AG10803 (cell line): ENCODE results near the gene ZBTB6.

ENCODE experiments used
- DNase-seq: peaks from one replicate; pipeline ENCODE4 v3.0.0; 2010; ENCODE audit warnings: low read depth
- H3K4me3 ChIP-seq: 2 replicates; pipeline ENCODE4 v1.5.1; 2011; ENCODE audit warnings: mild to moderate bottlenecking, low read length, control low read depth
- TF ChIP-seq, protein P1 (sequence below): conservative IDR thresholded peaks from 2 replicates; pipeline ENCODE4 v1.5.1; 2011; ENCODE audit warnings: mild to moderate bottlenecking, low read length, control low read depth, inconsistent platforms

ZBTB6 gene

DNA sequence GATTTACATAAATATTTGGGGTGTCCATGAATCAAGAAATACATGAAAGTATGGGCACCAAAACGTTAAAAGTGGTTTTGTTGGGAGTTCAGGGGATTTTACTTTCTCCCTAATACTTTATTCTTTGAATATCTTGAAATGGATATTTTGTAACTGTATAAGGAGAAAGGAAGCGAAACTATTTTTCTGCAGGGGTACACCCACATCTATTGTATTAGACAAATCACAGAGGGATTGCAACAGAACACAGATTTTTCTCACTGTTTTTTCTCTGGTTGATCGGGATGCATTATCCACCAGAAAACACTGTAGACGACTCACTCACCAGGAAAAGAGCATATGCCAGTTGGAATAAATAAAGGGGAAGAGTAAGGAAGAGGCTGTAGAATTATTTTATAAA is 26.5 kb upstream of the ZBTB6 start:
- TF ChIP-seq, protein P1, sequence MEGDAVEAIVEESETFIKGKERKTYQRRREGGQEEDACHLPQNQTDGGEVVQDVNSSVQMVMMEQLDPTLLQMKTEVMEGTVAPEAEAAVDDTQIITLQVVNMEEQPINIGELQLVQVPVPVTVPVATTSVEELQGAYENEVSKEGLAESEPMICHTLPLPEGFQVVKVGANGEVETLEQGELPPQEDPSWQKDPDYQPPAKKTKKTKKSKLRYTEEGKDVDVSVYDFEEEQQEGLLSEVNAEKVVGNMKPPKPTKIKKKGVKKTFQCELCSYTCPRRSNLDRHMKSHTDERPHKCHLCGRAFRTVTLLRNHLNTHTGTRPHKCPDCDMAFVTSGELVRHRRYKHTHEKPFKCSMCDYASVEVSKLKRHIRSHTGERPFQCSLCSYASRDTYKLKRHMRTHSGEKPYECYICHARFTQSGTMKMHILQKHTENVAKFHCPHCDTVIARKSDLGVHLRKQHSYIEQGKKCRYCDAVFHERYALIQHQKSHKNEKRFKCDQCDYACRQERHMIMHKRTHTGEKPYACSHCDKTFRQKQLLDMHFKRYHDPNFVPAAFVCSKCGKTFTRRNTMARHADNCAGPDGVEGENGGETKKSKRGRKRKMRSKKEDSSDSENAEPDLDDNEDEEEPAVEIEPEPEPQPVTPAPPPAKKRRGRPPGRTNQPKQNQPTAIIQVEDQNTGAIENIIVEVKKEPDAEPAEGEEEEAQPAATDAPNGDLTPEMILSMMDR = no peak
- no peak for DNase-seq
- no peak overlapping the region for H3K4me3 ChIP-seq

DNA sequence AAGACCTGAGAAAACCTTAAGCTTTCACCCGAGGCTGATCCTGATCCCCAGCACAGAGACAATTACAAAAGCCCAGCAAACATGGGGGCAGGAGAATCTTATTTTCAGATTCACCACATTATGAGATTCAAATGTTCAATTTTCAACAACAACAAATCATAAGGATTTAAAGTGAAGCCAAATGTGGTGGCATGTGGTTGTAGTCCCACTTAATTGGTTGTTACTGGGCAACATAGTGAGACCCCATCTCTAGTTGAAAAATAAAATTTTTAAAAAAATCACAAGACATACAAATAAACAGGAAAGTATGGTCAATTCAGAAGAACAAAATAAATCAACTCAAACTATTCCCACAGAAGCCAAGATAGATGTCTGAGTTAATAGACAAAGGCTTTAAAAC is 23.8 kb upstream of the ZBTB6 start:
- TF ChIP-seq, protein P1 = no peak
- H3K4me3 ChIP-seq = no peak overlapping the region
- DNase-seq = no peak

DNA sequence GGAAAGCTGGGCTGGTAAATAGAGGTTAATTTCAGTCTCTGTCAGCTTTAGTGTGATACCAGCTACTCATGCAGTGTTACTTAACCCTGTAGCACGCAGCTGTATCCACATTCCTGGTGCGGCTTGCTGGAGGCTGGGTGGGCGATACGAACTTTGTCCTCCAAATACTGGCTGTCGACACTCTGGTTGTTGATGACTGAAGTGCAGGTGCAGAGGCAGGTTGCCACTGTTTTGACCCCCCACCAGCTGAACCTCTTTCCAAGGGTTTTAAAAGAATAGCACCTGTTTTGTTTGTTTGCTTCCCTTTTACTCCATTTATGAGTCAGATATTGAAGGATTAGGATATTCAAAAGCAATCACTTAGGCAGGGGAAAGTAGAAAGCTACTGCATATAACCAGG is 23.3 kb upstream of the ZBTB6 start:
- H3K4me3 ChIP-seq = no peak overlapping the region
- TF ChIP-seq, protein P1 = no peak
- DNase-seq = no peak

DNA sequence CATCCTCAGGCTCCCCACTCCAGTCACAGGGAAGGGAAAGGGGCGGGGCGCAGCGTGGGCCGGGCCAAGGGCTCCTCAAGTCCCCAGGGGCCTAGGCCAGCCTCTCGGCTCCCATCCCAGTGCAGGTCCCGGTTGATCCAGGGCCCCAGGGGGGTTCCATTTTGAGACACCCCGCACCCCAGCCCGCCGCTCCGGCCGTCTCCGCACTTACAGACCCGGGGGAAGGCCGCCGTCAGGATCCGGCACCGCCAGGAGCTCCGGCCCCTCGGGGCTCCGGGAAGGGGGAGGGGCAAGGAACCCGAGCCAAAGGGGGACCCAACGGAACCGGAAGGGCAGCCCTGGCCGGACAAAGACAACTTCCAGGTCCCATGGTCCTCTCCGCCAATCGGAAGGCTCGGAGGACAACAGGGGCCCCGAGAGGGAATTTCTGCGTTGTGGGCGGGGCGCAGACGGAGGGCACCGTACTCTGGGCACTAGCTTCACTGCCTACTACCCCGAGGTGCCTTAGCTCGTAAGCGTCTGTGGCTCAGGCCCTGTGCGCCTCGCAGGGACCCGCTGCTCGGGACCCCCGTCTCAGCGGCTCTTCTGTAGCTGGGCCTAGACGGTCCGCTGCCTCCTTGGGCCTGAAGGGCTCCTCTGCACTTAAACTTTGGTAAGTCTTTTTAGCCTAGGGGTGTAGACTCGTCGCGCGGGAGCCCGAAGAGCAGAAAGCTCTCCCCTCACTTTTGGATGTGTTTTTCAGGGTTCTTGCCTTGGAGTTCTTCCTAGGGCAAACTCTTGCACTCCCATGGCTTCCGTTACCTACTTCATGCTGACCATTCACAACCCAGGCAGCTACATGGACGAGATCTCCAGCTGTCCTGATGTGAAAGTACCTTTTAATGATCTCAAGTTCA is 18.4 kb upstream of the ZBTB6 start, which contains the start of gene ZBTB26:
Gene ZBTB26, minus strand, starts transcription at position 287 of the 896 bp plus-strand sequence. CDS start 11,578 bp downstream, outside the sequence.
- DNase-seq = peak; percentile 92
- TF ChIP-seq, protein P1 = no peak
- peak within 1 kb of the TSS; percentile 91 for H3K4me3 ChIP-seq

DNA sequence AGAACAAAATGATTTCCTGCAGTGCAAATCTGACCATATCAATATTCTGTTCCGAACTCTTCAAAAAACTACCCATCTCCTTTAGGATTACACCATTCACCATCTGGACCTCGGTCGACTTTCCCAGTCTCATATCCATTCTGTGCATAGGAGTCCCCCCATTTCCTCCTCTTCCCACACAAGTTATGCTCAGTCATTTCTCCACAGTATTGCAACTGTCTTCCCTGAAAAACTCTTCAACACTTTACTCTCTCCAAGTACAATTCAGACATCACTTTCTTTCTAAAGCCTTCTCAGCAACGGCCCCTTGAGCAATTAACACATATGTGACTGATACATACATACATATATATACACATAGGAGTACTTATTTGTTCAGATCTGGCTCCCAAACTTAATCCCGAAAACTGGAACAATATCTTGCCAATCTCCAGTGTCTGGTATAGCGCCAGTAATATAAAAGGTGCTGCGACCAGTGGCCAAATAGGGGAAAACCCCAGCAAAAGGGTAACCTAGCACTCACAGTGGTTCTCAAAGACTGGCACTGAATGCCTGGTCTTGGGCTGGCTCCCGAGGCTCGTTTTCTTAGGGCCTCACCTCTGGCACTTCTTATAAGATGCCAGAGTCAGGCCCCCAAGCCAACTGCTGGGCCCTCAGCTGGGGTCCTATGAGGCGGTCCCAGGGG is 17.6 kb upstream of the ZBTB6 start:
- H3K4me3 ChIP-seq = peak overlapping the region; percentile 91
- DNase-seq = no peak
- TF ChIP-seq, protein P1 = no peak

DNA sequence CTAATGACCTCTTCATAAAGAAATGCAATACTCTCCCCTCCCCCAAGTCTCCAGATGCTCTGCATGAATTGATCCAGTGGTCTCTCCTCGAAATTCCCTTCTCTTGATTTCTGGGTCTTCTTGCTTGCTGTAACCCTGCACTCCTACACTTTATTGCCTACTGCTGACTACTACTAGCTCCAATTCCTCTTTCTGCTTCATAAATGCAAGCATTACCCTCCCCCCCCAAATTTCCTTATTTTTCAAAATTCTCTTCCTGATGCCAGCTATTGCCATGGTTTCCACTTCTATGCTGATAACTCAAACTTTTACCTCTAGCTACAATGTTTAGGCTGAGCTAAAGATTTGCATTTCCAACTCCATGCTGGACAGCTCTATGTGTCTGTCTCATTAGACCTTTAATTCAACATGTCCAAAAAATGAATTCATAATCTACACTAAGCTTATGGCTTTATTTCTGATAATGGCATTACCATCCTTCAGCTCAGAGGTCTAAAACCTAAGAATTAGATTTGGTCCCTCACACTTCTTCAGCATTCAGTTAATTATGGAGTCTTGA is 16.8 kb upstream of the ZBTB6 start:
- TF ChIP-seq, protein P1 = no peak
- H3K4me3 ChIP-seq = peak overlapping the region; percentile 91; the same call in 1 of the 2 replicates
- DNase-seq = no peak
